HCT116 (cell line): Measurements from ENCODE around the gene DEFB128. TPM values are rescaled to one million over a fixed set of nuclear protein-coding genes. Genes with fewer than 3 reads are reported as not detected.
"Not testable (repeated sequence)": the region's sequence is repeated elsewhere in the genome, so short reads cannot be mapped to it uniquely, and the experiment has no call there.

ENCODE experiments used
- ATAC-seq: fragments of 200-7000 bp; cut with Tn5 transposase; 2 replicates; pipeline ENCODE4 v1.9.1; 2020; ENCODE audit warnings: mild to moderate bottlenecking, moderate library complexity
- BruUV-seq: library from RNA; stranded (reverse); fragments of 400-500 nt; replicated peaks from 2 replicates; lab custom pipeline; 2021; lab: Mats Ljungman, UMichigan
- CTCF ChIA-PET: fragments of 300-600 bp; sonication (Branson Sonifier 250); formaldehyde crosslinking; loops from one replicate; lab custom pipeline; 2021; ENCODE audit warnings: antibody characterized with exemption; lab: Charles Lee
- POLR2A ChIA-PET: fragments of 300-600, 350-600 bp; sonication (Branson Sonifier 250); formaldehyde crosslinking; loops from one replicate; lab custom pipeline; 2021; ENCODE audit warnings: antibody characterized with exemption; lab: Charles Lee
- RAD21 ChIA-PET, 2 experiments: fragments of 300-600 bp; sonication (Branson Sonifier 250); formaldehyde crosslinking; loops; one replicate each; lab custom pipeline; 2023; ENCODE audit warnings: low total read pairs in 2 of 2; ENCODE audit not compliant: uncharacterized antibody in 2 of 2, unreplicated experiment in 2 of 2, low non-redundant PET in 1 of 2; lab: Charles Lee
- DNase-seq: peaks from one replicate; pipeline ENCODE4 v3.0.0-alpha.2; 2010; ENCODE audit warnings: low read depth, low spot score
- H2AFZ ChIP-seq: fragments of 200-600 bp; shearing (Covaris generic), sonication (generic); 2 replicates; pipeline ENCODE4 v1.6.1; 2017; ENCODE audit warnings: low read depth, mixed run types, mixed read lengths, antibody characterized with exemption, low read length; ENCODE audit not compliant: poor library complexity, severe bottlenecking
- H3K27ac ChIP-seq: 2 replicates; pipeline ENCODE4 v1.5.1; 2012; ENCODE audit warnings: low read depth, low read length
- H3K27me3 ChIP-seq: fragments of 200-600 bp; sonication (generic); 2 replicates; pipeline ENCODE4 v1.6.1; 2016; ENCODE audit warnings: mixed run types, low read length, mixed read lengths; ENCODE audit not compliant: insufficient read depth
- H3K36me3 ChIP-seq, 2 experiments: fragments of 200-500 bp in 1 of 2; fragments of 200-600 bp in 1 of 2; sonication (Bioruptor generic) in 1 of 2; sonication (generic) in 1 of 2; 2 replicates each; pipeline versions ENCODE4 v1.5.1 to v1.6.1; 2014 to 2016; ENCODE audit warnings: low read length in 2 of 2, inconsistent platforms in 1 of 2, mixed read lengths in 1 of 2, mixed run types in 1 of 2; ENCODE audit not compliant: insufficient read depth in 2 of 2, control insufficient read depth in 1 of 2
- H3K4me1 ChIP-seq, 2 experiments: fragments of 200-600 bp in 1 of 2; sonication (generic) in 1 of 2; 2 replicates each; pipeline versions ENCODE4 v1.5.1 to v1.6.1; 2012 to 2017; ENCODE audit warnings: low read length in 2 of 2, inconsistent platforms in 1 of 2, mild to moderate bottlenecking in 1 of 2, mixed read lengths in 1 of 2, mixed run types in 1 of 2, moderate library complexity in 1 of 2; ENCODE audit not compliant: insufficient read depth in 2 of 2, control insufficient read depth in 1 of 2
- H3K4me2 ChIP-seq: fragments of 200-600 bp; sonication (generic); 2 replicates; pipeline ENCODE4 v1.6.1; 2017; ENCODE audit warnings: mixed run types, low read length, mixed read lengths
- H3K4me3 ChIP-seq, 2 experiments: fragments of 200-600 bp in 1 of 2; sonication (generic) in 1 of 2; replicated peaks in 1 of 2; 2 replicates each; pipeline ENCODE4 v1.5.1; 2011 to 2016; ENCODE audit warnings: low read length in 2 of 2, control low read depth in 1 of 2, low read depth in 1 of 2, mild to moderate bottlenecking in 1 of 2, mixed read lengths in 1 of 2, mixed run types in 1 of 2
- H3K79me2 ChIP-seq: fragments of 200-600 bp; sonication (generic); 2 replicates; pipeline ENCODE4 v1.6.1; 2017; ENCODE audit warnings: mild to moderate bottlenecking, mixed run types, low read length, moderate library complexity, mixed read lengths; ENCODE audit not compliant: insufficient read depth
- H3K9ac ChIP-seq: fragments of 200-600 bp; sonication (generic); 2 replicates; pipeline ENCODE4 v1.6.1; 2016; ENCODE audit warnings: low read length, mixed read lengths
- H3K9me2 ChIP-seq: fragments of 200-600 bp; sonication (generic), shearing (Covaris generic); 2 replicates; pipeline ENCODE4 v1.6.1; 2017; ENCODE audit warnings: mixed run types, mild to moderate bottlenecking, moderate library complexity; ENCODE audit not compliant: insufficient read depth
- H3K9me3 ChIP-seq, 2 experiments: fragments of 200-500 bp in 1 of 2; fragments of 200-600 bp in 1 of 2; sonication (Bioruptor generic) in 1 of 2; sonication (generic) in 1 of 2; 2 replicates each; pipeline ENCODE4 v1.6.1; 2014 to 2017; ENCODE audit warnings: low read length in 2 of 2, mixed read lengths in 2 of 2, inconsistent platforms in 1 of 2, low read depth in 1 of 2, mild to moderate bottlenecking in 1 of 2, mixed run types in 1 of 2, moderate library complexity in 1 of 2; ENCODE audit not compliant: control insufficient read depth in 1 of 2, insufficient read depth in 1 of 2
- H4K20me1 ChIP-seq: fragments of 200-600 bp; sonication (generic), shearing (Covaris generic); 2 replicates; pipeline ENCODE4 v1.6.1; 2017; ENCODE audit warnings: mixed run types, mild to moderate bottlenecking, moderate library complexity; ENCODE audit not compliant: insufficient read depth
- ATF3 ChIP-seq: IDR thresholded peaks from 2 replicates; pipeline ENCODE4 v1.6.1; 2012
- CEBPB ChIP-seq: IDR thresholded peaks from 2 replicates; pipeline ENCODE4 v1.6.1; 2012; ENCODE audit warnings: low read depth
- ELF1 ChIP-seq: IDR thresholded peaks from 2 replicates; pipeline ENCODE4 v1.6.1; 2012; ENCODE audit warnings: low read depth, borderline replicate concordance
- FOSL1 ChIP-seq: IDR thresholded peaks from 2 replicates; pipeline ENCODE4 v1.6.1; 2012; ENCODE audit warnings: low read depth
- JUND ChIP-seq: IDR thresholded peaks from 2 replicates; pipeline ENCODE4 v1.6.1; 2012
- REST ChIP-seq: IDR thresholded peaks from 2 replicates; pipeline ENCODE4 v1.6.1; 2012; ENCODE audit warnings: low read depth
- SRF ChIP-seq: IDR thresholded peaks from 2 replicates; pipeline ENCODE4 v1.6.1; 2012; ENCODE audit warnings: low read depth
- TCF7L2 ChIP-seq: IDR thresholded peaks from 2 replicates; pipeline ENCODE4 v1.7.0; 2011; ENCODE audit warnings: borderline replicate concordance, inconsistent platforms; ENCODE audit not compliant: insufficient read depth, insufficient read length; ENCODE audit errors: extremely low read depth
- intact Hi-C: fragments of 100-400 bp; cut with micrococcal nuclease; formaldehyde crosslinking; loops from 2 replicates; pipeline ENCODE4 v1.10.0; 2022
- total RNA-seq: library from RNA; stranded (reverse); gene quantifications from one replicate; pipeline ENCODE4 v1.2.1, GENCODE V29; 2021; ENCODE audit not compliant: unreplicated experiment

Gene DEFB128
- total RNA-seq, 1 experiment from 2014 or later, result not detected

- no peak for TF ChIP-seq REST
- no peak for TF ChIP-seq SRF
- TF ChIP-seq CEBPB, result no peak
- TF ChIP-seq FOSL1, result no peak
- TF ChIP-seq JUND, result no peak
- TF ChIP-seq ELF1, result no peak
- TF ChIP-seq, all 23 proteins: peak for 0
Measured at GRCh38 chr20:227439-228105, 38.1 kb upstream of the DEFB128 start (continued).

GRCh38 chr20:226958-227357 is 37.4 kb upstream of the DEFB128 start, which contains the start of gene DEFB129:
Gene DEFB129 (plus strand): TSS chr20:227258. CDS start chr20:227289, 31 bp downstream.
- Histone ChIP-seq H3K4me2 (no peak within 1 kb of the TSS), H3K79me2 (no peaks in the 10 kb centered on the region), H4K20me1 (no peaks in the 10 kb centered on the region), H3K27me3 (peaks cover 9% of the 10 kb centered on the region), H3K27ac (no peak within 1 kb of the TSS), H3K9me2 (no peaks in the 10 kb centered on the region), H3K36me3 (no peaks in the 10 kb centered on the region), H3K9ac (no peak within 1 kb of the TSS), H3K4me3 (no peak within 1 kb of the TSS), H2AFZ (no peak within 1 kb of the TSS), H3K9me3 (no peaks in the 10 kb centered on the region), H3K4me1 (no peaks in the 10 kb centered on the region)
- intact Hi-C loops, result no loop called here
- CTCF ChIA-PET, result no interaction called here
- BruUV-seq, result no TSS peak
- DNase-seq, result no peak
- RAD21 ChIA-PET, result no interaction called here
- POLR2A ChIA-PET, result no interaction called here
- no peak for TF ChIP-seq TCF7L2
- TF ChIP-seq SRF, result no peak
- no peak for TF ChIP-seq ATF3
- ATAC-seq, result no peak

GRCh38 chr20:225879-226278 is 36.4 kb upstream of the DEFB128 start:
- H3K9ac ChIP-seq, RAD21 ChIA-PET, H3K27me3 ChIP-seq, H3K36me3 ChIP-seq, H3K27ac ChIP-seq, H3K4me1 ChIP-seq, BruUV-seq, H3K79me2 ChIP-seq, POLR2A ChIA-PET, H3K4me2 ChIP-seq, H2AFZ ChIP-seq, DNase-seq, intact Hi-C loops, ATAC-seq, H3K9me2 ChIP-seq, CTCF ChIA-PET, H3K4me3 ChIP-seq, H3K9me3 ChIP-seq, H4K20me1 ChIP-seq: not testable (repeated sequence)
